HEK293 (cell line): ENCODE results near the gene FOXN3.

Source experiments
- CTCF ChIP-seq: fragments of 450-650 bp; formaldehyde crosslinking; IDR thresholded peaks from 2 replicates; pipeline ENCODE4 v1.5.1; 2016; ENCODE audit warnings: missing biosample characterization, missing genetic modification characterization
- GLI2 ChIP-seq: fragments of 450-650 bp; formaldehyde crosslinking; IDR thresholded peaks from 2 replicates; pipeline ENCODE4; 2017; ENCODE audit warnings: missing biosample characterization, missing genetic modification characterization, low read depth, borderline replicate concordance
- PATZ1 ChIP-seq: fragments of 450-650 bp; formaldehyde crosslinking; IDR thresholded peaks from 2 replicates; pipeline ENCODE4 v1.5.1; 2016; ENCODE audit warnings: missing biosample characterization, missing genetic modification characterization
- ZFP3 ChIP-seq: fragments of 450-650 bp; formaldehyde crosslinking; IDR thresholded peaks from 2 replicates; pipeline ENCODE4 v1.5.1; 2016; ENCODE audit warnings: low read depth, missing biosample characterization, missing genetic modification characterization
- ZNF10 ChIP-seq: fragments of 450-650 bp; formaldehyde crosslinking; IDR thresholded peaks from 2 replicates; pipeline ENCODE4 v1.5.1; 2017; ENCODE audit warnings: missing biosample characterization, missing genetic modification characterization
- ZNF138 ChIP-seq: fragments of 450-650 bp; formaldehyde crosslinking; IDR thresholded peaks from 2 replicates; pipeline ENCODE4 v1.5.1; 2016; ENCODE audit warnings: missing biosample characterization, missing genetic modification characterization, borderline replicate concordance
- ZNF623 ChIP-seq: fragments of 450-650 bp; formaldehyde crosslinking; IDR thresholded peaks from 2 replicates; pipeline ENCODE4 v1.5.1; 2016; ENCODE audit warnings: missing biosample characterization, missing genetic modification characterization
- ZNF785 ChIP-seq: fragments of 450-650 bp; formaldehyde crosslinking; IDR thresholded peaks from 2 replicates; pipeline ENCODE4 v1.5.1; 2016; ENCODE audit warnings: missing biosample characterization, missing genetic modification characterization
- ZNF792 ChIP-seq: fragments of 450-650 bp; formaldehyde crosslinking; IDR thresholded peaks from 2 replicates; pipeline ENCODE4 v1.5.1; 2016; ENCODE audit warnings: missing biosample characterization, missing genetic modification characterization
- ZNF830 ChIP-seq: fragments of 450-650 bp; IDR thresholded peaks from 2 replicates; pipeline ENCODE4 v1.5.0; 2018; ENCODE audit warnings: missing biosample characterization, missing genetic modification characterization, low read depth, mild to moderate bottlenecking, moderate library complexity
- TF ChIP-seq, protein P1 (sequence below): fragments of 450-650 bp; formaldehyde crosslinking; IDR thresholded peaks from 2 replicates; pipeline ENCODE4 v1.5.1; 2016; ENCODE audit warnings: missing biosample characterization, missing genetic modification characterization

GRCh38 chr14:89374908-89375307 is 42.1 kb downstream of the FOXN3 start:
- TF ChIP-seq CTCF (tag by site-specific recombination) (no peak), ZNF830 (tag by site-specific recombination) (no peak), ZFP3 (tag by site-specific recombination) (no peak), ZNF10 (tag by site-specific recombination) (no peak), PATZ1 (tag by site-specific recombination) (no peak), ZNF785 (no peak), ZNF623 (tag by site-specific recombination) (no peak), GLI2 (tag by site-specific recombination) (no peak), ZNF792 (tag by site-specific recombination) (no peak), ZNF138 (tag by site-specific recombination) (no peak)
- TF ChIP-seq, protein P1, sequence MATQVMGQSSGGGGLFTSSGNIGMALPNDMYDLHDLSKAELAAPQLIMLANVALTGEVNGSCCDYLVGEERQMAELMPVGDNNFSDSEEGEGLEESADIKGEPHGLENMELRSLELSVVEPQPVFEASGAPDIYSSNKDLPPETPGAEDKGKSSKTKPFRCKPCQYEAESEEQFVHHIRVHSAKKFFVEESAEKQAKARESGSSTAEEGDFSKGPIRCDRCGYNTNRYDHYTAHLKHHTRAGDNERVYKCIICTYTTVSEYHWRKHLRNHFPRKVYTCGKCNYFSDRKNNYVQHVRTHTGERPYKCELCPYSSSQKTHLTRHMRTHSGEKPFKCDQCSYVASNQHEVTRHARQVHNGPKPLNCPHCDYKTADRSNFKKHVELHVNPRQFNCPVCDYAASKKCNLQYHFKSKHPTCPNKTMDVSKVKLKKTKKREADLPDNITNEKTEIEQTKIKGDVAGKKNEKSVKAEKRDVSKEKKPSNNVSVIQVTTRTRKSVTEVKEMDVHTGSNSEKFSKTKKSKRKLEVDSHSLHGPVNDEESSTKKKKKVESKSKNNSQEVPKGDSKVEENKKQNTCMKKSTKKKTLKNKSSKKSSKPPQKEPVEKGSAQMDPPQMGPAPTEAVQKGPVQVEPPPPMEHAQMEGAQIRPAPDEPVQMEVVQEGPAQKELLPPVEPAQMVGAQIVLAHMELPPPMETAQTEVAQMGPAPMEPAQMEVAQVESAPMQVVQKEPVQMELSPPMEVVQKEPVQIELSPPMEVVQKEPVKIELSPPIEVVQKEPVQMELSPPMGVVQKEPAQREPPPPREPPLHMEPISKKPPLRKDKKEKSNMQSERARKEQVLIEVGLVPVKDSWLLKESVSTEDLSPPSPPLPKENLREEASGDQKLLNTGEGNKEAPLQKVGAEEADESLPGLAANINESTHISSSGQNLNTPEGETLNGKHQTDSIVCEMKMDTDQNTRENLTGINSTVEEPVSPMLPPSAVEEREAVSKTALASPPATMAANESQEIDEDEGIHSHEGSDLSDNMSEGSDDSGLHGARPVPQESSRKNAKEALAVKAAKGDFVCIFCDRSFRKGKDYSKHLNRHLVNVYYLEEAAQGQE, result no peak
